ENCODE results near the gene GNPDA1. TPM values are rescaled to one million over a fixed set of nuclear protein-coding genes. Genes with fewer than 3 reads are reported as not detected.
"Not testable (repeated sequence)": the region's sequence is repeated elsewhere in the genome, so short reads cannot be mapped to it uniquely, and the experiment has no call there.

GNPDA1 gene
- polyA plus RNA-seq, 1 experiment = 26.3 TPM

GRCh38 chr5:142055301-142055700, 42.5 kb upstream of the GNPDA1 start:
- POLR2A ChIA-PET = no interaction called here
- no peak overlapping the region for H3K4me3 ChIP-seq (ENCODE audit: low read depth, low read length)
- DNase-seq (ENCODE audit: low read depth, low spot score) = no peak
- H3K9me3 ChIP-seq (ENCODE audit: control insufficient read depth, insufficient read depth, low read length) = no peaks in the 10 kb centered on the region
- no peak for TF ChIP-seq CTCF (IDR thresholded peaks at IDR 0.05; ENCODE audit: low read depth, low read length)
- CTCF ChIA-PET = no interaction called here
- H3K27ac ChIP-seq (ENCODE audit: low read depth, low read length) = no peak overlapping the region
- H3K27me3 ChIP-seq (ENCODE audit: control insufficient read depth, insufficient read depth, low read length) = peaks cover under 1% of the 10 kb centered on the region

- Histone ChIP-seq H3K27me3 (ENCODE audit: control insufficient read depth, insufficient read depth, low read length) (peaks cover 9% of the 10 kb centered on the region), H3K27ac (ENCODE audit: low read depth, low read length) (no peak overlapping the region), H3K9me3 (ENCODE audit: control insufficient read depth, insufficient read depth, low read length) (no peaks in the 10 kb centered on the region), H3K4me3 (ENCODE audit: low read depth, low read length) (no peak overlapping the region)
- ChIA-PET CTCF (interaction anchor here (0.6 kb wide), 1 partner anchor 534 kb away, joined by 3 read pairs; no protein-coding TSS in a partner anchor), POLR2A (no interaction called here)
- TF ChIP-seq CTCF (IDR thresholded peaks at IDR 0.05; ENCODE audit: low read depth, low read length) = no peak
- DNase-seq (ENCODE audit: low read depth, low spot score) = no peak
Measured at GRCh38 chr5:142053426-142054151, 40.8 kb upstream of the GNPDA1 start.

- peaks cover 13% of the 10 kb centered on the region for H3K27me3 ChIP-seq (ENCODE audit: control insufficient read depth, insufficient read depth, low read length)
- CTCF ChIA-PET = interaction anchor here (0.7 kb wide), 1 partner anchor 63 kb away, joined by 5 read pairs; no protein-coding TSS in a partner anchor
- H3K9me3 ChIP-seq (ENCODE audit: control insufficient read depth, insufficient read depth, low read length); H3K4me3 ChIP-seq (ENCODE audit: low read depth, low read length); H3K27ac ChIP-seq (ENCODE audit: low read depth, low read length); POLR2A ChIA-PET; DNase-seq (ENCODE audit: low read depth, low spot score): not testable (repeated sequence)
Measured at GRCh38 chr5:142052026-142052425, 39.2 kb upstream of the GNPDA1 start.

GRCh38 chr5:142048272-142048671, 35.4 kb upstream of the GNPDA1 start:
- no peak for TF ChIP-seq CTCF (IDR thresholded peaks at IDR 0.05; ENCODE audit: low read depth, low read length)
- CTCF ChIA-PET = no interaction called here
- POLR2A ChIA-PET = no interaction called here
- H3K27ac ChIP-seq (ENCODE audit: low read depth, low read length) = no peak overlapping the region
- H3K4me3 ChIP-seq (ENCODE audit: low read depth, low read length) = no peak overlapping the region
- DNase-seq (ENCODE audit: low read depth, low spot score) = no peak
- no peaks in the 10 kb centered on the region for H3K9me3 ChIP-seq (ENCODE audit: control insufficient read depth, insufficient read depth, low read length)
- peaks cover 16% of the 10 kb centered on the region for H3K27me3 ChIP-seq (ENCODE audit: control insufficient read depth, insufficient read depth, low read length)

- CTCF ChIA-PET = interaction anchor here (1.3 kb wide), 1 partner anchor 34 kb away, joined by 3 read pairs; no protein-coding TSS in a partner anchor
Measured at GRCh38 chr5:142046191-142046590, 33.4 kb upstream of the GNPDA1 start.

GRCh38 chr5:142040881-142041280, 28.1 kb upstream of the GNPDA1 start:
- H3K27me3 ChIP-seq (ENCODE audit: control insufficient read depth, insufficient read depth, low read length); CTCF ChIA-PET; H3K4me3 ChIP-seq (ENCODE audit: low read depth, low read length); H3K9me3 ChIP-seq (ENCODE audit: control insufficient read depth, insufficient read depth, low read length); DNase-seq (ENCODE audit: low read depth, low spot score); POLR2A ChIA-PET; H3K27ac ChIP-seq (ENCODE audit: low read depth, low read length): not testable (repeated sequence)

More at GRCh38 chr5:142046191-142046590, 33.4 kb upstream of the GNPDA1 start:
- Histone ChIP-seq H3K9me3 (ENCODE audit: control insufficient read depth, insufficient read depth, low read length) (no peaks in the 10 kb centered on the region), H3K27me3 (ENCODE audit: control insufficient read depth, insufficient read depth, low read length) (peaks cover 16% of the 10 kb centered on the region), H3K4me3 (ENCODE audit: low read depth, low read length) (no peak overlapping the region), H3K27ac (ENCODE audit: low read depth, low read length) (no peak overlapping the region)
- TF ChIP-seq CTCF (IDR thresholded peaks at IDR 0.05; ENCODE audit: low read depth, low read length) = no peak
- POLR2A ChIA-PET = interaction anchor here (0.6 kb wide), 1 partner anchor 509 kb away, joined by 4 read pairs; no protein-coding TSS in a partner anchor
- no peak for DNase-seq (ENCODE audit: low read depth, low spot score)

Measured in AG04450 (cell line).